Measurements from ENCODE around the gene PRR5L.
"Not testable (repeated sequence)": the region's sequence is repeated elsewhere in the genome, so short reads cannot be mapped to it uniquely, and the experiment has no call there.

The PRR5L gene

DNA sequence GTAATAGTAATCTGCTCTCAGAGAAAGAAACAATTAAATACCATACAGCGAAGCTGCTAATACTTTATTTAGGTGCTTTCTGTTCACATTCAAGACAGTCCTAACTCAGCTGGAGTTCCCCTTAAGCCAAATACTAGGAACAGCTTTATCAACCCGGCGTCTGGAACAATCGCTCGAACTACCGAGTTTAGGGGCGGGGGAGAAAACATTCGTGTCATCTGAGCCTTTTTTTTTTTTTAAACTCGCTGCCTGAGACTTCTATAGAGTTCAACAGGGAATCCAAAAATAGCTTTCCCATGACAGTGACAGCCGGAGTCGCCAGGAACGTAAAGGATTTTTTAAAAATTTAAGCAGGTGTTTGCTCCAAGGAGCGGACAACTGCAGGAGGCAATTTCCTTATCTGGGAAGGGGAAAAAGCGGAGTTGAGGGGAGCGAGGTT lies 213.1 kb downstream of the PRR5L start:
- FAIRE-seq (peak; percentile 46), DNase-seq (ENCODE audit: insufficient read length) (no peak)
- no peak for TF ChIP-seq POLR2AphosphoS5 (IDR thresholded peaks at IDR 0.05; ENCODE audit: low read depth, low read length)
- no peak for TF ChIP-seq POLR2A (IDR thresholded peaks at IDR 0.05; ENCODE audit: low read depth, low read length)
- no peak for TF ChIP-seq TAF1 (IDR thresholded peaks at IDR 0.05; ENCODE audit: borderline replicate concordance, low read depth, low read length)

DNA sequence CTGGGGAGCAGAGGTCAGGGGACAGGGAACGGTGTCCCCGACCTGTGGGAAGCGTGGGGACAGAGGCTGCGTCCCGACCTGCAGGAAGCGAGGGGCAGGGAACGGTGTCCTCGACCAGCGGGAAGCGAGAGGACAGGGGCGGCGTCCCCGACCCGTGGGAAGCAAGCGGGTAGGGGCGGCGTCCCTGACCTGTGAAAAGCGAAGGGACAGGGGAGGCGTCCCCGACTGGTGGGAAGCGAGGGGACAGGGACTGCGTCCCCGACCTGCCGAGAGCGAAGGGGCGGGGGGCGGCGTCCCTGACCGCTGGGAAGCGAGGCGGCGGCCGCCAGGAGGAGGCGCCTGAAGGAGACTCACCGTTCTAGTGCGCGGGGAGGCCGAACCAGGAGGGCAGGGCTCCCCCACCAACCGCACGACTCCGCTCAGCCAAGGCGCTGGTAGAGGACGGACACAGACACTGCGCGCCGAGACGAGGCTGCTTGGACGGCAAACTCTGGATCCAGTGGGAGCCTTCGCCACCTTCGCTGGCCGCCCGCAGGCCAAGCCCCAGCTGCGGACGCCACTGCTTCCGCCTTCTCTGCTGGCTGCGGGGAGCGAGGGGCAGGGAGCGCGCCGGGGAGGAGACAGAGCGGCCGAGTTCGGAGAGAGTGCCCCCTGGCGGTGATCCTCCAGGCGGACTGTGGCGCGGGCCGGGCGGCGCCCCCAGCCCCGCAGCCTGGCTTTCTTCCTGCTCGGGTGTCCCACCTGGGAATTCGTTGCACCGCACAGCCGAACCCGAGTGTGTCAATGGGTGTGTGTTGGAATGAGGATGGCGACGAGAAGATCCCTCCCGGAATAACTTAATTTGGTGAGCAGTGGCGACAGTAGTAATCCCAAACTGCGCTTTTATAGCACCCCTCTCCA lies 213.9 kb downstream of the PRR5L start, which contains the start of gene TRAF6:
Gene TRAF6, minus strand, starts transcription at position 579 of the 900 bp plus-strand sequence. CDS start 8,757 bp downstream, outside the sequence.
- FAIRE-seq (peak; percentile 96), DNase-seq (ENCODE audit: insufficient read length) (peak; percentile 80)
- TF ChIP-seq POLR2AphosphoS5 (IDR thresholded peaks at IDR 0.05; ENCODE audit: low read depth, low read length) = peak; percentile 94
- TF ChIP-seq POLR2A (IDR thresholded peaks at IDR 0.05; ENCODE audit: low read depth, low read length) = peak; percentile 96
- TF ChIP-seq TAF1 (IDR thresholded peaks at IDR 0.05; ENCODE audit: borderline replicate concordance, low read depth, low read length) = peak; percentile 61

DNA sequence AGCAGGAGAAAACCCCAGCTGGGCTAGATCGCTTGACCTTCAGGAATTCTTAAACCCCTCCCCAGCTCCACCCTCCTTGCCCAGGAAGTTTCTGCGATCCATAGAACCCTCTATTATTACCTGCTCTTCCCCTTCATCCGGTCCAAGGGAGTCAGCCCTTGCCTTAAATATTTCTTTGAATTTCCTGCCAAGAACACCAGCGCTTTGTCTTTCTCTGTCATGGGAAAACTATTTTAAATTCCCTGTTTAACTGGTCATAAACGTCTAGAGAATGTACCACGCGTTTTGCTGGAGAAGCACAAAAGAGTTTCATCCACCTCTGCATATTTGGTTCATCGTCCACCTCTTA lies 214.5 kb downstream of the PRR5L start:
- FAIRE-seq (peak; percentile 21), DNase-seq (ENCODE audit: insufficient read length) (no peak)

DNA sequence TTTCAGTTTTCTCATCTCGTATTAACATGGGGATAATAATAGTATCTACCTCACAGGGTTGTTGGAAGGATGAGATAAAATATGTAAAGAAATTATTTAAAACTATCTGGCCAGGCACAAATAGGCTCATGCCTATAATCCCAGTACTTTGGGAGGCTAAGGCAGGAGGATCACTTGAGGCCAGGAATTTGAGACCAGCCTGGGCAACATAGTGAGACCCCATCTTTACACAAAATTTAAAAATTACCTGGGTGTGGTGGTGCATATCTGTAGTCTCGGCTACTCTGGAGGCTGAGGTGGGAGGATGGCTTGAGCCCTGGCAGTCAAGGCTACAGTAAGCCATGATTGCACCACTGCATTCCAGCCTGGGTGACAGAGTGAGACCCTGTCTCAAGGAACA lies 215.0 kb downstream of the PRR5L start:
- FAIRE-seq; DNase-seq (ENCODE audit: insufficient read length): not testable (repeated sequence)

More for the DNA sequence above, 214.5 kb downstream of the PRR5L start:
- TF ChIP-seq POLR2AphosphoS5 (IDR thresholded peaks at IDR 0.05; ENCODE audit: low read depth, low read length) (no peak), POLR2A (IDR thresholded peaks at IDR 0.05; ENCODE audit: low read depth, low read length) (no peak), TAF1 (IDR thresholded peaks at IDR 0.05; ENCODE audit: borderline replicate concordance, low read depth, low read length) (no peak)

DNA sequence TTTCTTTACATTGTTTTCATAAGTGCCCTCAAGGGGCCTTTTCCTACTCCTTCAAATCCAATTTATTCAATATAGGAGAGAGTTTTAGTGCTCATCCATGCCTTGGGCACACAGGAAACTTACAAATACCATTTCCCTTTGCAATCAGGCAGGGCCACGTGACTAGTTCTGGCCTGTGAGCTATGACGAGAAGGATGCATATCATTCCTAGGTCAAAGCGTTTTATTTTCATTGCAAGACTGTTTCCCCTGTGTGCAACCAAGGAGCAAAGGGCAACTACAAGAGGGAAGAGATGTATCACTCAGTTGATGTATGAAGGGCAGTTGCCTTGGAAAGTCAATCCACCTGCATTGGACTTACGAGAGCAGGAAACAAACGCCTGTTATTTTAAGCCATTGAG lies 215.9 kb downstream of the PRR5L start:
- TF ChIP-seq POLR2A (IDR thresholded peaks at IDR 0.05; ENCODE audit: low read depth, low read length) = no peak
- TF ChIP-seq TAF1 (IDR thresholded peaks at IDR 0.05; ENCODE audit: borderline replicate concordance, low read depth, low read length) = no peak
- no peak for TF ChIP-seq POLR2AphosphoS5 (IDR thresholded peaks at IDR 0.05; ENCODE audit: low read depth, low read length)
- DNase-seq (ENCODE audit: insufficient read length) (no peak), FAIRE-seq (no peak)

DNA sequence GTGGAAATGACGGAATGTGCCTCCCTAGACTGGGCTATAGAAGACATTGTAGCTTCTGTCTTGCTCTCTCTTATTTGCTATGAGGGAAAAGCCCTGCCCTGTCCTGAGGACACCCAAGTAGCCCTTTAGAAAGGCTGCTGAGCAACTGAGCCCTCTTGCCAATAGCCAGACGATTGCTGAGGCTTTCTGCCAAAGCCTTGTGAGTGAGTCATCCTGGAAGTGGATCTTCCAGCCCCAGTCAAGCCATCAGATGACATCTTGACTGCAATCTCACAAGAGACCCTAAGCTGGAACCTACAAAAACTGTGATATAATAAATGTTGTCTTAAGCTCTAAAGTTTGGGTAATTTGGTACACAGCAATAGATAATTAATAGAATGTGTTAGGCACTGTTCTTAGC lies 217.9 kb downstream of the PRR5L start:
- no peak for TF ChIP-seq TAF1 (IDR thresholded peaks at IDR 0.05; ENCODE audit: borderline replicate concordance, low read depth, low read length)
- no peak for TF ChIP-seq POLR2AphosphoS5 (IDR thresholded peaks at IDR 0.05; ENCODE audit: low read depth, low read length)
- TF ChIP-seq POLR2A (IDR thresholded peaks at IDR 0.05; ENCODE audit: low read depth, low read length) = no peak
- no peak for DNase-seq (ENCODE audit: insufficient read length)
- no peak for FAIRE-seq
